ENCODE measurements around the gene CDC42EP3.

DNA sequence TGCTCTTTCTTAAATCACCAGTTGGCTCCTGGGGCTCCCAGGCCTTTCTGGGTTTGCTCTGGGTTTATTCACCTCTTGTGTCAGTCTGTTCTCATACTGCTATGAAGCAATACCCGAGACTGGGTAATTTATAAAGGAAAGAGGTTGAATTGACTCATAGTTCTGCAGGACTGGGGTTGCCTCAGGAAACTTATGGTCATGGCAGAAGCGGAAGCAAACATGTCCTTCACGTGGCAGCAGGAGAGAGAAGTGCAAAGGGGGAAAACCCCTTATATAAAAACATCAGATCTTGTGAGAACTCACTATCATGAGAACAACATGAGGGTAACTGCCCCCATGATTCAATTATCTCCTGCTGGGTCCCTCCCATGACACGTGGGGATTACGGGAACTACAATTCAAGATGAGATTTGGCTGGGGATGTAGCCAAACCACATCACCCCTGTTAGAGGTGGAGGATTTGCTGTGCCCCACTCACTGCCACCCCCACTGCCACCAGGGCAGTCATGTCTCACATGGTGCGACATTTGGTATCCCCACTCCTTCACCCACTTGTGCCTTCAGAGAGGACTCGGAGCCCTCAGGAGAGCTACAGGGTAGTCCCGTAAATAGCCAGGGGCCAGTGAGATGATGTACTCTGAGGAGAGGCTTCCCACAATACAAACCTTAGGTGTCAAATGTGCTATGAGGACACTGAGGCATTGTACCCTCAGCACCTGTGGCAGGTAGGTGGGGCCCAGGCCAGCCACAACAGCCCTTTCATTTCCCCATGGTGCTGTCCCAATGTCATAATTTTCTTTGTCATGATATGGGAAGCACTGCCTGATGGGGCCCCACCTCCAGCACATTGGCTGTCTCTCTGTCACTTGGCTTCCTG, 35.7 kb downstream of the CDC42EP3 start:
- TF ChIP-seq CTCF (IDR thresholded peaks at IDR 0.05) (no peak), POLR2A (IDR thresholded peaks at IDR 0.05) (no peak)

Measured in thyroid gland (tissue), 4 donors.